ENCODE measurements around the gene ARHGDIG.
"Not testable (repeated sequence)": the region's sequence is repeated elsewhere in the genome, so short reads cannot be mapped to it uniquely, and the experiment has no call there.

Gene ARHGDIG

DNA sequence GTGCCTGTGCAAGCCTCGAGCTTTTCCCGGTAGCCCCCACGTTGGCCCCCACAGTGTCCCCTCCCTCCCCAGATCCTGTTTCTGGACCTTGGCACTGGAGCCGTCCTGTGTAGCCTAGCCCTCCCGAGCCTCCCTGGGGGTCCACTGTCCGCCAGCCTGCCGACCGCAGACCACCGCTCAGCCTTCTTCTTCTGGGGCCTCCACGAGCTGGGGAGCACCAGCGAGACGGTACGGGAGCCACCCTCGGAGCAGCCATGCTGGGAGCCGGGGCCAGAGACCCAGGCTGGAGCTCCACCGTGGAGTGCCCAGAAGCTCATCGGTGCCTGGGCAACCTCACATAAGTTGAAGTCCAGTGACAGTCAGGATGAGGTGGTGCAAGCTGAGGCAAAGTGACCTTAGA is 16.4 kb upstream of the ARHGDIG start:
- no peak for DNase-seq (ENCODE audit: low spot score)

DNA sequence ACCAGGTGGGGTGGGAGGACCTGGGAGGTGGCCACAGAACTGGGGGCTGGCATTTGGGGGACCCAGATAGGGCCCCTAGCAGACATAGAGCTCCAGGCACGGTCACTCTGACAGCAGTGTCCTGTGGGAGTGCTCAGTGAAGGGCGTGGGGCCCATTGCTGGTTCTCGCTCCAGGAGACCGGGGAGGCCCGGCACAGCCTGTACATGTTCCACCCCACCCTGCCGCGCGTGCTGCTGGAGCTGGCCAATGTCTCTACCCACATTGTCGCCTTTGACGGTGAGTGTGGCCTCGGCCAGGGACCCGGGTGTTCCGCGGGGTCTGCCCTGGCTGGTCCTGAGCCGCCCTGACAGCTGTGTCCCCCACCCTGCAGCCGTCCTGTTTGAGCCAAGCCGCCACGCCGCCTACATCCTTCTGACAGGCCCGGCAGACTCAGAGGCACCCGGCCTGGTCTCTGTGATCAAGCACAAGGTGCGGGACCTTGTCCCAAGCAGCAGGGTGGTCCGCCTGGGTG is 15.9 kb upstream of the ARHGDIG start:
- no peak for DNase-seq (ENCODE audit: low spot score)

DNA sequence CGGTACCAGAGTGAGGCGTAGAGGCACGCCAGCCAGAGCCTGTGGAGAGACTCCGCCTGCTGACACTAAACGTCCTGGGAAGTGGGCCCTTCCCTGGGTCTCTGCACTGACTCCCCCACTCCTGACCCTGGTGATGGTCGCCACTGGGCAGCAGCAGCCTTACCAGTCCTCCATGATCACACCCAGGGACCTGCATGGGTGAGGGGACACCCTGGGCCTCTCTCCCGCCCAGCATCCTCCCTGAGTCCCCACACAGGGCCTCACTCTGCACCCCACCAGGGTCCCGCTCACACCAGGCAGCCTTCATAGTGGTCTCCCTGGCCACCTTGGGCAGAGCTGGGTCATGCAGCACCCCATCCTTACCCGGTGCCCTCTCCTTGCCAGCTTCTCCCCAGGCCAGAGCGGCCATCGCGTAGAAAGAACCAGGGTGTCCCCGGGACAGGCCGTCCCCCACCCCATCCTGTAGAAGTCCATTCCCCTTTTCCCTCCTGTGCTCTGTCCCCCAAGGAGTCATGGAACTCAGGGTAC is 15.3 kb upstream of the ARHGDIG start:
- no peak for DNase-seq (ENCODE audit: low spot score)

DNA sequence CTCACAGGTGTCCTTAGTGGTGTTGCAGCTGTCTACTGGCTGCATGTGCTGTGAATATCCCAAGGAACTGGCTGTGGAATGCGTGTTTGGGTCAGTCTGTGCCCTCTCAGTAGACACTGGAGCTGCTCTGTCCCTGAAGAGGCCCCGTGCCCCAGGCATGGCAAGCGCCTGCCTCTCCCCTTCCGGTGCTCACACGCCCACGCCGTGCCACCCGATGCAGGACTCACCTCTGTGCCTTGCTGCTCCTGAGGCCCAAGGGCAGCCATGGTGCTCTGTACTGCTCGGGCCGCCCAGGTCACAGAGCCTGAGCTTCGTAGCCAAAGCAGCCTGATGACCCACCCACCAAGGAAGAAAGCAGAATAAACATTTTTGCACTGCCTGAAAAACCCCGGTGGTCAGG is 14.7 kb upstream of the ARHGDIG start:
- no peak for DNase-seq (ENCODE audit: low spot score)

DNA sequence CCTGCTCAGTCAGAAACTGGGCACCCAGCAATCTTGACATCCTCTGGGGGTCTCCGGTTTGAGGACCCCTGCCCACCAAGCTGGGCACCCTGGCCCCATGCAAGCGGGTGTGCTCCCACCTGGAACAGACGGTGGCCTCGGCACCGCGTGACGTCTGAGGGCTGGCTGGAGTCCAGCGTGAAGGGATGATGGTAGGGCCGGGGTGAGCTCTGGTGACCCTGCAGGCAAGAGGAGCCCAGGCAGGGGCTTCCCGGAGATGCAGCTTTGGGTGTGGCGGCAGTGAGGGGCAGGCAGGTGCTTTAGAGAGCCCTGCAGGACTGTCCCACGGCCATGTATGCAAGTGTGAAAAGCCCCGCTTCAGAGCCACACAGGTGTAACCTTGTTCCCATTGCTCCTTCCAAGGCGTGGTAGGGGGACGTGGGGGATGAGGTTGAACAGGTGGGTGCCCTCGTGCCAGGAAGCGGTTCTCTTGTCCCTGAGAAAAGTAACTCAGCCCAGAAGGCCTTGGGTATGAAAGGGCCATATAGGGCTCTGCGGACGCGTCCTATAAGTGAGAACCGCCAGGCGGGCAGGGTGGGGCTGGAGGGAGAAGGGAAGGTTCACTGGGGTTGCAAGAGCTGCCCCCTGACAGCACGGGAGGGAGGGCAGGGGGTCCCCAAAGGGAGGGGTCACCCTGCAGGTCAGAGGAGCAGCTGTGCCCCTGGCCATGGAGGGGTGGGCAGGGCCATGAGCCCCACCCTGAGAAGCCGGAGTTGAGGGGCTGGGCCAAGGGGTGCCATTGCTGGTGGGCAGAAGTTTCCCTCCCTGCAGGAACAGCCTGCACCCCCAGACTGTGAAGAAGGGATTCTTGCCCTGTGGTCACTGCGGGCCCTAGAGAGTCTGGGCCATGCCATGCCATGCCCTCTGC is 13.9 kb upstream of the ARHGDIG start:
- DNase-seq (ENCODE audit: low spot score), result no peak

DNA sequence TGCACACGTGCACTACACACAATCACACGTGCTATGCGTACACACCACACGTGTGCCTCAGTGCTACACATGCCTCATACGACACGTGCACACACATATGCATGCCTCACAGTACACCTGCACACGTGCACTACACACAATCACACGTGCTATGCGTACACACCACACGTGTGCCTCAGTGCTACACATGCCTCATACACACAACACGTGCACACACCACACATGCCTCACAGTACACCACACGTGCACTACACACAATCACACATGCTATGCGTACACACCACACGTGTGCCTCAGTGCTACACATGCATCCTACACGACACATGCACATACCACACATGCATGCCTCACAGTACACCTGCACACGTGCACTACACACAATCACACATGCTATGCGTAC is 12.8 kb upstream of the ARHGDIG start:
- DNase-seq (ENCODE audit: low spot score), result not testable (repeated sequence)

DNA sequence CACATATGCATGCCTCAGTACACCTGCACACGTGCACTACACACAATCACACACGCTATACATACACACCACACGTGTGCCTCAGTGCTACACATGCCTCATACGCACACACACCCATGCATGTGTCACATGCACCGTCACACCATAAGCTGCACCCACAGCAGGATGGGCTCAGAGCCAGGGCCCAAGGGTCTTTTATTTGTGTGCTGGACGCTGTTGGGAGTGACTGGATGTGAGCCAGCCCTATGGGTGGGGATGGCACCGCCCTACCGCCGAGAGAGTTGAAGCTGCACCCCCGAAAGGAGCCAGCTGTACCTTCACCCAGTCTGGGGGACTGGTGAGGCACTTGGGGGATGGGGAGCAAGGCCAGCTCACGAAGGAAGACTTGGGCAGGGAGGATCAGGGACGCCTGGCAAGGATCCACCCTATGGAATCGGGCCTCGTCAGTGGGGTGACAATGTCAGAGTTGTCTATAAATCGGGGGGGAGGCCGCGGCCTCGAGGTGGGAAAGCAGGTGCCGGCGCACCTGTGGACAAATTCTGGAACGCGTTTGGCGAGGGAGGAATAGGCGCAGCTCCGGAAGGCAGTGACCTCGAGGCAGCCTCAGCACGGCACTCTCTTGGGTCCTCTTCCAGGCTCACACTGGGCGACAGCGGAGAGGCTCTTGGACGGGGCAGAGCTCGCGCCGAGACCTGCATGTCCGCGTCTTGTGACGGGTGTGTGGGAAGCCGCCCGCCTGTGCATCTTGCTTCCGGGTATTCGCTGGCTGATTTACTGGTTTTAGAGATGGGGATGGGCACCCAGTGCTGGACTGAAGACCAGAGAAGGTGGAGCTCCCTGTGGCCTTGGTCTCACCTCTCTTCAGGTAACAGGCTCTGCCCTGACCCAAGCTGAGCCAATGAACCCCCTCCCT is 12.0 kb upstream of the ARHGDIG start:
- DNase-seq (ENCODE audit: low spot score), result no peak

DNA sequence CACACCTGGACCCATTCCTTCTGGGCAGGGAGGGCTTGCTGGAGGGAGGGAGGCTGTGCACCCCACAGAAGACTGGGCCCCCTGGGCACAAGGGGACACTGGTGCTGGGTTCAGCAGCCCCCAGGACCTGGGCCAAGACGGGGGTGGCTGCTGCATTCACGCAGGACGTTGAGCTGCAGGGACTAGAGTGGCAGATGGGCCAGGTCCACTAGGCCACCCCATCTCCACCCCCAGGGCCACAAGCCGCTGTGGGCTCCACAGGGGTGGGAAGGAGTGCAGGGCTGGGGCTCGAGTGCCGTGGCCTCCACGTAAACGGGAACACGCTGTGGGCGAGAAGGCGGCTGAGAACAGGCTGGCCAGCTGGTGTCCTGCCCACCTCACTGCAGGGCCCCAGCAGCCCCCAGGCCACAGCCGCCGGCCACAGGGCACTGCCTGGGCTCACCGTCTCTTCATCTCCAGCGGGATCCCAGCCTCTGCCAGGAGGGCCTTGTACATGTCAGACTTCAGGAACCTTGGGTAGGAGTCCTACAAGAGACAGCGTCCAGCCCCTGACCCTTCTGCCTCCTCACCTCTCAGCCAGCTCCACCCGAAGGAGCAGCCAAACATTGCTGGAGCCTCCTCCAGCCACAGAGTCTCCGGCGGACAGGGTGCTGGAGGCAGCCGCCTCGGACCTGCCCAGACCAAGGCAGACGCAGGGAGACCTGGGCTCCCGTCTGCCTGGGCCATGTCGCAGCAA is 11.2 kb upstream of the ARHGDIG start:
- DNase-seq (ENCODE audit: low spot score), result no peak

DNA sequence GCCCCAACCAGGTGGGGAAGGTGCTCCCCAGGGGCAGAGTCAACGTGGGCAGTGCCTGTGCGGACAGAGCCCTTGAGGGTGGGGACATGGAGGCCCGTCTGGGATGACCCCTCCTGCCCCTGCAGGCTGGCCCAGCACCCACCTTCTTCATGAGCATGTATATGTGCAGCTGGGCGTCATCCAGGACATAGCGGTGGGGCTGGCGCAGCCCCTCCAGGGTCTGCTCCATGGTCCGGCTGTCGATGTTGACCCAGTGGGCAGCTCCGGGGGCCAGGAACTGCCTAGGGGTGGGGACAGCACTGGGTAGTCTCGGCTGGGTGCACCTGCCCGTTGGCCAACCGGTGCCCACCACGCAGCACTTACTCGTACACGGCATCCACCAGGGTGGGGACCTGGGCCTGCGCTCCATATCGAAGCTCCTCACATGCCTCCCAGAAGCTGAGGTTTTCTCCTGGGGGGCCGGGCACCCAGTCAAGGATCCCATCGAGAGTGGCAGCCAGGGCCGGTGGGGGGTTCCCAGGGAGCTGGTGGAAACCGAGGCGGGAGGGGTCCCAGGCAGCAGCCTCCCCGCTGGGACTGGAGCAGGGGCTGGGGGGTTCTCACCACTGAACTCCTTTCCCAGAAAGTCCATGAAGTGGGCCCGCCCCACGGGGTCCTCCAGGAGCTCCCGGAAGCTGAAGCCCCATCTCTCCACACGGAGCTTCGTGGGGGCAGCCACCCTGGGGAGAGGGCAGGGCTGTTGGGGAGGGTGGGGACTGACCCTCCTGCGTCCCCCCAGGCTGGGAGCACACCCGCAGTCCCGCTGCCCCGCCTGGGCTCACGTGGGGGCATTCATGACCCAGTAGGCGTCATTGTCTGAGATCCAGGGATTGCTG is 9.8 kb upstream of the ARHGDIG start:
- no peak for DNase-seq (ENCODE audit: low spot score)

DNA sequence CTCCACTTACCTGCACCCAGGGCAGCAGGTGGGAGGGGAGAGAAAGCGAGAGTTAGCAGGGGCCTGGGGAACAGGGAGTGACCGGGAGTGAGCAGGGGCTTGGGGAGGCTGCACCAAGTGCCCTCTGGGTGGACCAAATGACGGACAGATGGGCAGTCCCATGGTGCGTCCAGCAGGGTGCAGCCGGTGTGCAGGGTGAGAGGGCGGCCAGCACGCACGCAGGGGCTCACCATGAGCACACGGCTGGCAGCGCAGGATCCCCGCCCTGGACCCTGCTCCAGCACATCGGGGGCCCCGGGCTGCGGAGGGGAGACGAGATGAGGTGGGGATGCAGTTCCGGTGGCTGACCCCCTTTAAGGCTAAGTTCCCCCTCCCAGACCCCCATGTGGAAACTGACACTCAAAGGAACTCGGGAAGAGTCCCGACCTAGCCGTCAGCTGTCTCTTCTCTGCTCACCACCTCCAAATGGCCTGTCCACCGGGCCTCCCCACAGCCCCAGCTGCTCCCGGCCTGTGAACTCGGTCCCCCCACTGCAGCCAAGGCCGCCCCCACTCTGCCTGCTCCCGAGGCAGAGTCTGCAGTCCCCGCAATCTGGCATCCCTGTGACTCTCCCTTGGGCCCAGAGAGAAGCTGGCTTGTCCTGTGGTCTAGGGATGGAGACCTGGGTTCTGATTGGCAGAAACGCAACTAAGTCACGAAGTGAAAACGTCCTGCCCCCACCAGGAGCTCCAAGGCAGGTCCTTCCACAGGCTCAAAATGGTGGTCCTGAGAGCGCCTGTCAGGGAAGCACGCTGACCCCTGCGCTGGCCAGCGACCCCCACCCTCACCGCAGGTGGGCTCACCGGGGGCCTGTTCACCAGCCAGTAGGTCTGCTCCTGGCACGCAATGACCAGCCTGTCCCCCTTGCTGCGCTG is 7.5 kb upstream of the ARHGDIG start:
- no peak for DNase-seq (ENCODE audit: low spot score)

DNA sequence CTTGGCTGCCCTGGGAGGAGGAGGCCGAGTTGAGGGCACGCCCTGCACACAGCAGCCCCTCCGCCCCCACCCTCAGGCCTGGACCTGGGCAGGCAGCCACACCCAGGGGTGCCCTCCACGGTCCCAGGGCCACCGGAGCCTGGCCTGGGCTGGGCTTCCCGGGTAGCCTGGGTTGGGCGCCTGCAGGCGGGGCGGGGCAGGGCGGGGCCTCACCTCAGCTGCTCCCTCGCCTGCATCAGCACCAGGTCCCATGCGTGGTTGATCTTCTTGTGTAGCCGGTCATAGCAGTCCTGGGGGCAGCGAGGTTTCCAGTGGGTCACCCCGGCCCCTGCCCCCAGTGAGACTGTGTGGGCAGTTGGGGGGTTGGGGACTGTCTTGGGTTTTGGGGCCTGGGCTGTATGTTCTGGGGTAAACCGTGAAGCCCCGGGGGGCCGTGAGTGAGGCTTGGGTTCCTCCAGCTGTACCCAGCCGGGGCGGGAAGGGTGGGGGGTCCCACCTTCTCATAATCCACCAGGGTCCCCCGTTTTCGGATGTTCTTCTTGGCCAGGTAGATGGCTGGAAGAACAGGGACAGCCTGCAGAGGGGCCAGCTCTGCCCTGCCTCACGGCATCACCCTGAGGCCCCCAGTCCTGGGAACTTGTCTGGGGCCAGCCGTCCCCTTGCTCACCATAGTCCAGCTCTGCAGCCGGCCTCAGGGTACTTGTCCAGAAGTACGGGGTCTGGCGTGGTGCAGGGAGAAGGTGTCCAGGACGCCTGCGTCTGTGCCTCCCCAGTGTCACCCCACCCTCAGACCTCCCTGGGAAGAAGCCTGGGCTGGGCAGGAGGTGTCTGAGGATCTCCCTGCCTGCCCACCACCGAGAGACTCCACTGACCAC is 6.6 kb upstream of the ARHGDIG start:
- DNase-seq (ENCODE audit: low spot score), result no peak

DNA sequence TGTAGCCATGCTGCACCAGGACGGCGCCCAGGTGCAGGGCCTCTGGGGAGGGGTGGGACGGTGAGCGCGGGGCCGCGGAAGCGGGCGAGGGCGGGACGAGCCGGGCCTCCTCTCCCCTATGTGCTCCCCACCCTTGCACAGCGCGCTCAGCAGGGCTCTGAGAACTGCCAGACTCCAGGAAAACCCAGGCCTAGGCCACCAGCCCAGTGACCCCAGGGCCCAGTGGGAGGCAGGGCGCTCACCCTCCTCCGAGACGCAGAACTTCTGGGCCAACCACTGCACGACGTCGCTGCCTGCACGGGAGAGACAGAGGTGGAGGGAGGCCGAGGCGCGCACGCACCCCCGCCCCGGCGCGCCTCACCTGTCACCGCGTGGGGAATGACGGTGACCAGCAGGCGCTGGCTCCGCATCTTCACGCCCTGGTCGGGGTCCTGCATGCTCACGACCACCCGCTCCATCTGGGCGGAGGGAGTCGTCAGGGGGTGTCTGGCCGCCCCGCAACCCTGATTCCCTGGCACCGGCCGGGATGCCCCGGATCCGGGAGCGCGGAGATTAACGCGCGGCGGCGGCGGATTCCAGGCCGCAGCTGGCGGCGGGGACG is 5.2 kb upstream of the ARHGDIG start:
- DNase-seq (ENCODE audit: low spot score), result no peak

DNA sequence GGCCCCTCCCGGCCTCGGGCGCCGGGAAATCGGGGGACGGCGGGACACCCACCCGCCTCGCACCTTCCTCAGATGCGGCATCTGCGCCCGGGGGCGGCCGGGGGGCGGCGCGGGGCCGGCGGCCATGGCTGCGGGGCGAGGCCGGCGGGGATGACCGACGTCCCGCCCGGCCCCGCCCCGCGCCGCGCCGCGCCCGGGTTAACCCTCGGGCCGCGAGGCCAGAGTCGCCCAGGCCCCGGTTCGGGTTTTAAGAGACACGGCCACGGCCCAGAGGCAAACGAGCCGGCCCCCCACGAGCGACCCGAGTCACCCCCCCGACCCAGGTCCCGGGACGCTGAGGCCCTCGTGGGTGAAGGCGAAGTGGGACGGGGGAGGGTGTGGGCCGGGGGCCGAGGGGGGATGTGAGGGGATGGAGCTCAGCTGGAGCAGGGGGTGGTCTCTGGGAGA is 4.6 kb upstream of the ARHGDIG start, which contains the start of gene RGS11:
RGS11 (minus strand) TSS at position 159 of the 447 bp plus-strand sequence; CDS start at position 126, 33 bp downstream.
- DNase-seq (ENCODE audit: low spot score), result no peak

DNA sequence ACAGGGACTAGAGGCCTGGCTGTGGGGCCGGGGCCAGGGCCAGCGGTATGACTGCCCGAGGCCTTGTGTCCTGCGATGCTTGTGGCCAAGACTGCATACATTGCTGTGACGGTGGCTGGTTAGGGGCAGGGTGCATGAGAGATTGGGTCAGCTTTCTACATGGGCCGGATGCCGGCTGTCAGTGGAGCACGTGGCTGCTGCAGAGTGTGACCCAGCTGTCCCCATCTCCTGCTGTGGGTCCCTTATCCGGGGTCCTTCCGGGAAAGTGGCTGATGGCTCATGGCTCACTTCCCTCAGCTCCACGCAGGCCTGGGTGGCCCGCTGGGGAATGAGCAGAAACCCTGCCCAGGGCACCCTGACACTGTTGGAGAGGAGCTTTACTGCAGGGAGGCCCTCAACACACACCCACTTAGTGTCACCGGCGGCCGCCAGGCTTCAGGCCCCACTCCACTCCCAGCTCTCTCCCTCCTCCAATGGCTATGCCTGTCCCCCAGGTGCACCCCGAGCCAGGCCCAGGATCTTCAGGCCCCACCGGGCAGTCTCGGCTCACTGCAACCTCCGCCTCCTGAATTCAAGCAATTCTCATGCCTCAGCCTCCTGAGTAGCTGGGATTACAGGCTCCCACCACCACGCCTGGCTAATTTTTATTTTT is 3.8 kb upstream of the ARHGDIG start:
- DNase-seq (ENCODE audit: low spot score), result no peak

DNA sequence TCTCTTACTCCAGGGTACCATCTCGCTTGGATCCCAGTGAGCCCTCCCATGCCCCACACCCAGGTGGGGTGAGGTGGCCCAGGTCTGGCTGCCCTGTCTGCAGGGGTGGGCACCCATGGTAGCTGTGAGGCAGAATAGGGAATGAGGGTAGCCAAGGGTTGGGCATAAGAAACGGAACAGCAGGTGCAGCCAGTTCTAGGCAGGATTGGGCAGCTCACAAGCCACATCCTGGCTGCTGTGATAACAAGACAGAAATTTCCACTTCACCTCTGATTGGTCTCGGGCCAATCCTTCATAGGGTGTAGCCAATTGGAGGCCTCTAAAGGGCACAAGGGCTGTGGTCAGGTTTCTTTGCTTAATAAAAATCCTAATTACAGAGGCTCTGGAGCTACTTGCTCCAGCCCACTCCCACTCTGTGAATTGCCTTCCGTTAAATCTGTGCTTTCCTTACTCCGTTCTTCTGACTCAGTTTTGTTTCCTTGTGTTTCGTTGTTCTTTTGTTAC is 1.5 kb upstream of the ARHGDIG start:
- DNase-seq (ENCODE audit: low spot score), result no peak

DNA sequence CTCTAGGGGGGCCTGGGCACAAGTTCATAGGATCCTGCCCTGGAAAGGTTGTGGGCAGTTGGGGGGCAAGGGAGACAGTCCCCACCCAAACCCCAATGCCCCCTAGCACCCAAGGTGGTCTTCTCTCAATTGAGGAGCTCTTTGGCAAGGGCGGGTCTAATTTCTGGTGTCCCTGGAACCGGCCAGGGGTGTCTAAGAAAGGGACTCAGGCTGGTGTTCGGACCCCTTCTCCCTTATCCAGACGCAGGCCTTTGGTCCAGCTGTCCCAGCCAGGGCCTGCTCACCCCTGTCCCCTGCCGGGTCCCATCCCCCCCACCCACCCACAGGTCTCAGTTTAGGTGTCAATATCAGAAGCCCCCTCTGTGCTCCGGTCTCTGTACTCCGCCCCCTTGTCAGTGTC is 860 bp upstream of the ARHGDIG start:
- DNase-seq (ENCODE audit: low spot score), result no peak

DNA sequence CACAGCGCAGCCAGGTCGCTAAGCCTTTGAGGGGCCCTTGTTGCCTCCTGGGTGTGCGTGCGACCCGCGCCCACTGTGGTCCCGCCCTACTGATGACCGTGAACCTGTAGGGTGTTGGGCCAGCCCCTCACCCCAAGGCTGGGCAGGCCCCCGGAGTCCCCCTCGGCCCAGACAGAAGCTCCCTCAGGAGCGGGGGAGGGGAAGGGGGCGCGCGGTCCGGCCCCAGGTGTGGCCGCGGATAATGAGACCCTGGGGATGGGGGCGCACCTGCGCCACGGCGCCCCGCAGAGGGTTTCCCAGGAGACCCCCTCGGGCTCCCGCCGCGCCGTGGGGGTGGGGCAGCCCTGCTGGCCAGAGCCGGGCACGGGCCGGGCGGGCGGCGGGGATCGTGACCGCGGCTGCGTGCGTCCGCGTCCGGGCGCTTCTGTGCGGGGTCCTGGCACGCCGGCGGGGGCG is 358 bp upstream of the ARHGDIG start:
- no peak for DNase-seq (ENCODE audit: low spot score)
